GM08714 (cell line): ENCODE measurements around the gene MBNL1.

ENCODE experiments used
- H3K4me3 ChIP-seq: fragments of 200-500 bp; sonication (Bioruptor generic); 2 replicates; pipeline ENCODE4 v1.5.1; 2014; ENCODE audit warnings: mild to moderate bottlenecking, low read length, inconsistent platforms
- ZNF274 ChIP-seq: IDR thresholded peaks from 2 replicates; pipeline ENCODE4 v1.6.1; 2012; ENCODE audit warnings: mild to moderate bottlenecking, low read depth, low read length

Gene MBNL1

GRCh38 chr3:152379415-152380042 lies 110.8 kb downstream of the MBNL1 start:
- TF ChIP-seq ZNF274, result no peak
- no peak overlapping the region for H3K4me3 ChIP-seq

GRCh38 chr3:152380043-152380442 lies 111.3 kb downstream of the MBNL1 start:
- no peak overlapping the region for H3K4me3 ChIP-seq
- no peak for TF ChIP-seq ZNF274

GRCh38 chr3:152381881-152382295 lies 113.2 kb downstream of the MBNL1 start:
- TF ChIP-seq ZNF274, result no peak
- peak overlapping the region; percentile 25; the same call in 1 of the 2 replicates for H3K4me3 ChIP-seq

GRCh38 chr3:152382312-152383135 lies 113.8 kb downstream of the MBNL1 start:
- peak overlapping the region; percentile 36 for H3K4me3 ChIP-seq
- TF ChIP-seq ZNF274, result no peak

GRCh38 chr3:152383136-152383606 lies 114.4 kb downstream of the MBNL1 start:
- no peak overlapping the region for H3K4me3 ChIP-seq
- no peak for TF ChIP-seq ZNF274

GRCh38 chr3:152384412-152384811 lies 115.7 kb downstream of the MBNL1 start:
- TF ChIP-seq ZNF274, result no peak
- no peak overlapping the region for H3K4me3 ChIP-seq

- H3K4me3 ChIP-seq, result no peak overlapping the region
- no peak for TF ChIP-seq ZNF274
These were observed 117.0 kb downstream of the MBNL1 start for GRCh38 chr3:152385761-152386160.

- no peak for TF ChIP-seq ZNF274
These were observed 117.5 kb downstream of the MBNL1 start for GRCh38 chr3:152386208-152386607.

GRCh38 chr3:152388631-152389030 lies 119.9 kb downstream of the MBNL1 start:
- TF ChIP-seq ZNF274, result no peak
- H3K4me3 ChIP-seq, result no peak overlapping the region

More at GRCh38 chr3:152386208-152386607, 117.5 kb downstream of the MBNL1 start:
- no peak overlapping the region for H3K4me3 ChIP-seq

GRCh38 chr3:152389316-152389934 lies 120.7 kb downstream of the MBNL1 start:
- no peak overlapping the region for H3K4me3 ChIP-seq
- TF ChIP-seq ZNF274, result no peak

- TF ChIP-seq ZNF274, result no peak
These were observed 121.9 kb downstream of the MBNL1 start for GRCh38 chr3:152390647-152391046.

GRCh38 chr3:152391671-152392070 lies 122.9 kb downstream of the MBNL1 start:
- TF ChIP-seq ZNF274, result no peak
- H3K4me3 ChIP-seq, result no peak overlapping the region

More at GRCh38 chr3:152390647-152391046, 121.9 kb downstream of the MBNL1 start:
- no peak overlapping the region for H3K4me3 ChIP-seq

- no peak for TF ChIP-seq ZNF274
These were observed 123.6 kb downstream of the MBNL1 start for GRCh38 chr3:152392272-152392880.

GRCh38 chr3:152394246-152394645 lies 125.5 kb downstream of the MBNL1 start:
- no peak overlapping the region for H3K4me3 ChIP-seq
- TF ChIP-seq ZNF274, result no peak

More at GRCh38 chr3:152392272-152392880, 123.6 kb downstream of the MBNL1 start:
- no peak overlapping the region for H3K4me3 ChIP-seq
